Hepatocyte (in vitro differentiated cells): ENCODE measurements around the gene CNTN4. TPM values are rescaled to one million over a fixed set of nuclear protein-coding genes. Genes with fewer than 3 reads are reported as not detected.

Experiments used
- DNase-seq: peaks from one replicate; pipeline ENCODE4 v3.0.0-alpha.2; 2016; ENCODE audit warnings: low spot score
- H2AFZ ChIP-seq: fragments of 200-600 bp; sonication (generic); 2 replicates; pipeline ENCODE4 v1.6.0; 2016; ENCODE audit warnings: antibody characterized with exemption, mild to moderate bottlenecking
- H3K27ac ChIP-seq: fragments of 200-600 bp; sonication (generic); 2 replicates; pipeline ENCODE4 v1.5.1; 2016; ENCODE audit warnings: mild to moderate bottlenecking
- H3K27me3 ChIP-seq: fragments of 200-600 bp; sonication (generic); 2 replicates; pipeline ENCODE4 v1.6.1; 2016
- H3K36me3 ChIP-seq: fragments of 200-600 bp; sonication (generic); replicated peaks from 2 replicates; pipeline ENCODE4 v1.5.1; 2016; ENCODE audit warnings: low read depth; ENCODE audit not compliant: insufficient read depth
- H3K4me1 ChIP-seq: fragments of 200-600 bp; sonication (generic); 2 replicates; pipeline ENCODE4 v1.5.1; 2016; ENCODE audit warnings: mild to moderate bottlenecking, moderate library complexity; ENCODE audit not compliant: insufficient read depth
- H3K4me2 ChIP-seq: fragments of 200-600 bp; sonication (generic); 2 replicates; pipeline ENCODE4 v1.6.0; 2016
- H3K4me3 ChIP-seq: fragments of 200-600 bp; sonication (generic); 2 replicates; pipeline ENCODE4 v1.5.1; 2016; ENCODE audit warnings: mild to moderate bottlenecking
- H3K79me2 ChIP-seq: fragments of 200-600 bp; sonication (generic); 2 replicates; pipeline ENCODE4 v1.6.0; 2017; ENCODE audit warnings: mild to moderate bottlenecking
- H3K9me2 ChIP-seq: fragments of 200-600 bp; sonication (generic); replicated peaks from 2 replicates; pipeline ENCODE4 v1.6.0; 2017; ENCODE audit warnings: mild to moderate bottlenecking; ENCODE audit not compliant: insufficient read depth
- H3K9me3 ChIP-seq: fragments of 200-600 bp; sonication (generic); 2 replicates; pipeline ENCODE4 v1.5.1; 2016; ENCODE audit warnings: low read depth, mild to moderate bottlenecking
- H4K20me1 ChIP-seq: fragments of 200-600 bp; sonication (generic); 2 replicates; pipeline ENCODE4 v1.6.0; 2016; ENCODE audit warnings: mild to moderate bottlenecking; ENCODE audit not compliant: insufficient read depth, poor library complexity, severe bottlenecking
- CTCF ChIP-seq: fragments of 200-600 bp; sonication (generic); IDR thresholded peaks from 2 replicates; pipeline ENCODE4 v1.5.1; 2016; ENCODE audit warnings: antibody characterized with exemption, mild to moderate bottlenecking; ENCODE audit not compliant: poor library complexity
- EZH2 ChIP-seq: fragments of 200-600 bp; sonication (generic); IDR thresholded peaks from 2 replicates; pipeline ENCODE4 v1.6.1; 2016; ENCODE audit warnings: antibody characterized with exemption, mild to moderate bottlenecking, borderline replicate concordance
- EZH2phosphoT487 ChIP-seq: fragments of 200-600 bp; sonication (generic); IDR thresholded peaks from one replicate; pipeline ENCODE4 v1.6.1; 2018; ENCODE audit warnings: antibody characterized with exemption, mild to moderate bottlenecking, low read depth, moderate library complexity; ENCODE audit not compliant: unreplicated experiment, severe bottlenecking
- WGBS: methylation state at CpG from one replicate; pipeline ENCODE4 v1.1.6; 2016; ENCODE audit warnings: low lambda C conversion rate; ENCODE audit errors: missing lambda C conversion rate; 5-methylcytosine and 5-hydroxymethylcytosine counted together
- polyA plus RNA-seq: library from polyadenylated mRNA; unstranded; fragments of >200 nt; fragmentation: Nextera tagmentation; extraction: Ambion mirVana; gene quantifications from 2 replicates; pipeline ENCODE4 v1.2.1, GENCODE V29; 2016
- total RNA-seq: library from RNA; depleted of rRNA; stranded (reverse); fragments of >200 nt; gene quantifications from 2 replicates; pipeline ENCODE4 v1.2.3, GENCODE V29; 2014

The CNTN4 gene
- total and polyA plus RNA-seq, 2 experiments from 2014 or later, result 17.6 to 30.3 TPM

DNA sequence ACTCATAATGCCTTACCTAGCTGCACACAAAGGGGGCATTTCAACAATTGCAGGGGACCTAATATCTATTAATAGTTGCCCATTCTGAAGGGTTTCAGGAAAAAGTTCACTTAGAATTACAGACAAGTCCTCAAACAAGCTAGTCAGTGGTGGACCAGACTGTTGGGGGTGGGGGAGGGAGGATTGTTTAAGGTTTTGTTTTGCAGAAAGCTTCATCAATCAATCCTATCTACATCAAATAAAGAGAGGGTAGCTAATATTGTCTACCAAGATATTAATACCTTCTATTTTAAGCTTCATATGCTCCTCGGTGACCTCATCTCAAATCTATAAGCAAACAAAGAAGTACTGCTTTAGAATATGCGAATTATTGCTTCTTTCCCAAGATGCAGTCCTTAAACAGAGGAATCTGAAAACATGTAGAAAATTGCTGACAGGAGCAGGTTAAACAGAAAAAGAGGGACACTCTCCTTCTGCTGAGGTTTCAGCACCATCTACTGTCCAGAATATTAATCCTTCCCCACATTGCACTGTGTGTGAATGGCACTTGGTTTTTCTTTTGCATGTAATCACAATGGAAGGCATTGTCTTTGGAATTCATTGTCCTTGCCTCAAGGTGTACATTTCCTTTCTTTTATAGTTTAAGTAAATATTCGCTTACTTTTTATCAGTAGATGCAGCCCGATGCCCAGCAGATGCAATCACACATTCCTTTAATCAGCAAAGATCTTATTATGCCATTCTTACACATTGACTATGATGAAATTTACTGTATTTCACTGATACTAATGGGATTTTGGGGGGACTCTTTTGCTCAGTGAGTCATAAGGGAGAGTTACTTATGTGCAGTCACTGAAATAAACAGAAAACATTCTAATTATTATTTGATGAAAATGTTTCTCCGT lies 916.8 kb downstream of the CNTN4 start:
- peak; percentile 64 for DNase-seq
- H3K79me2 ChIP-seq, result no peaks in the 10 kb centered on the region
- H4K20me1 ChIP-seq, result no peaks in the 10 kb centered on the region
- no peaks in the 10 kb centered on the region for H3K9me3 ChIP-seq
- no peak overlapping the region for H3K27ac ChIP-seq
- no peak overlapping the region for H3K4me3 ChIP-seq
- WGBS, result 37% methylated on average over 5 of the region's 5 CpGs
- no peaks in the 10 kb centered on the region for H3K36me3 ChIP-seq
- H3K27me3 ChIP-seq, result no peaks in the 10 kb centered on the region
- TF ChIP-seq EZH2phosphoT487 (no peak), CTCF (peak; percentile 83)
- H3K4me1 ChIP-seq, result peaks cover 6% of the 10 kb centered on the region
- no peaks in the 10 kb centered on the region for H3K9me2 ChIP-seq
- H2AFZ ChIP-seq, result no peak overlapping the region
- no peak overlapping the region for H3K4me2 ChIP-seq

DNA sequence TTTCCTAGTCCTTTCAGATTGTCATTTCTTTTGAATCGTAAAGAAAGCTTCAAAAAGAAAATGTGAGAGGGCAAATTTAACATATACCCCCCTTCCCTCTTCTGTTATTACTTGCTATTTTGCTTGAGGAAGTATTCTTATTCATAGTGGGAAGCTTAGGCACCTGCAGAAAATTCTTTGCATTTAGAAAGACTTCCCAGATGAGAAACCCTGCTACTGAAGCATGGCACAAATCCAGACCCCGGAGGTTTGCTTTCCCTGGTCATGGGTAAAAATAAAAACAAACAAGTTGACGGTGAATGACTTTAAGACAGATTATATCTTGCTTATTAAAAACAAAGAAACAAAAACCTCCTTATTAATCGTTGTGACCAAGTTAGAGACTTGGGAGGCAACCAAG lies 917.6 kb downstream of the CNTN4 start:
- Histone ChIP-seq H3K4me1 (peaks cover 6% of the 10 kb centered on the region), H3K9me2 (no peaks in the 10 kb centered on the region), H3K27ac (no peak overlapping the region), H3K36me3 (no peaks in the 10 kb centered on the region), H3K4me3 (no peak overlapping the region), H3K9me3 (no peaks in the 10 kb centered on the region), H3K79me2 (no peaks in the 10 kb centered on the region), H2AFZ (no peak overlapping the region), H3K4me2 (no peak overlapping the region), H3K27me3 (no peaks in the 10 kb centered on the region), H4K20me1 (no peaks in the 10 kb centered on the region)
- no peak for DNase-seq
- no peak for TF ChIP-seq CTCF
- TF ChIP-seq EZH2, result no peak
- no peak for TF ChIP-seq EZH2phosphoT487
- WGBS, result 71% methylated on average over 4 of the region's 4 CpGs

GRCh38 chr3:3020209-3020608 lies 921.5 kb downstream of the CNTN4 start:
- no peak overlapping the region for H3K27ac ChIP-seq
- H3K4me3 ChIP-seq, result no peak overlapping the region
- H3K36me3 ChIP-seq, result no peaks in the 10 kb centered on the region
- TF ChIP-seq EZH2phosphoT487 (no peak), CTCF (no peak), EZH2 (no peak)
- H3K4me1 ChIP-seq, result no peaks in the 10 kb centered on the region
- H3K79me2 ChIP-seq, result no peaks in the 10 kb centered on the region
- 85% methylated on average over 7 of the region's 7 CpGs for WGBS
- no peak for DNase-seq
- no peaks in the 10 kb centered on the region for H3K9me2 ChIP-seq
- no peak overlapping the region for H2AFZ ChIP-seq
- no peaks in the 10 kb centered on the region for H4K20me1 ChIP-seq
- no peaks in the 10 kb centered on the region for H3K9me3 ChIP-seq
- no peaks in the 10 kb centered on the region for H3K27me3 ChIP-seq
- H3K4me2 ChIP-seq, result no peak overlapping the region
